GM12801 (cell line): ENCODE results near the gene MAP3K14.

Experiments
- CTCF ChIP-seq: IDR thresholded peaks from one replicate; pipeline ENCODE4 v1.5.1; 2011; ENCODE audit warnings: control low read depth; ENCODE audit not compliant: insufficient read length; ENCODE audit errors: extremely low read depth

MAP3K14 gene

DNA sequence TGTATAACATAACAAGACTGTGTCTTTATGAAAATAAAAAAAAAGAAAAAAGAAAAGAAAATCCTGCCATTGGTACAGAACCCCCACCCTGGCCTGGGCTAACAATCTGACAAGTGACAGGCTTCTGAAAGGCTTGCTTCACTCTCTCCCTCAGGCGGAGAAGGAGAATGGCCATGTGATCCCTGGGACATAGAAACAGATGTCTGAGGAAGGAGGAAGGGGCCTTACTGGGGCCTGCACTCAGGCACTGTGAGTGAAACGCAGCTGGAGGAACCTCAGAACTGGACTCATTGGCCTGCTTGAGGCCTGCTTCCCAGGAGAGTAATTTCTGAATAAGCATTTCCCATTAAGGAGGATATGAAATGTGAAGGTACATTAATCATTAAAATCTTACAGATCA, 17.5 kb downstream of the MAP3K14 start:
- no peak for TF ChIP-seq CTCF

GRCh38 chr17:45298546-45299285, 18.1 kb downstream of the MAP3K14 start:
- no peak for TF ChIP-seq CTCF

GRCh38 chr17:45296833-45297124, 20.0 kb downstream of the MAP3K14 start:
- TF ChIP-seq CTCF: no peak

DNA sequence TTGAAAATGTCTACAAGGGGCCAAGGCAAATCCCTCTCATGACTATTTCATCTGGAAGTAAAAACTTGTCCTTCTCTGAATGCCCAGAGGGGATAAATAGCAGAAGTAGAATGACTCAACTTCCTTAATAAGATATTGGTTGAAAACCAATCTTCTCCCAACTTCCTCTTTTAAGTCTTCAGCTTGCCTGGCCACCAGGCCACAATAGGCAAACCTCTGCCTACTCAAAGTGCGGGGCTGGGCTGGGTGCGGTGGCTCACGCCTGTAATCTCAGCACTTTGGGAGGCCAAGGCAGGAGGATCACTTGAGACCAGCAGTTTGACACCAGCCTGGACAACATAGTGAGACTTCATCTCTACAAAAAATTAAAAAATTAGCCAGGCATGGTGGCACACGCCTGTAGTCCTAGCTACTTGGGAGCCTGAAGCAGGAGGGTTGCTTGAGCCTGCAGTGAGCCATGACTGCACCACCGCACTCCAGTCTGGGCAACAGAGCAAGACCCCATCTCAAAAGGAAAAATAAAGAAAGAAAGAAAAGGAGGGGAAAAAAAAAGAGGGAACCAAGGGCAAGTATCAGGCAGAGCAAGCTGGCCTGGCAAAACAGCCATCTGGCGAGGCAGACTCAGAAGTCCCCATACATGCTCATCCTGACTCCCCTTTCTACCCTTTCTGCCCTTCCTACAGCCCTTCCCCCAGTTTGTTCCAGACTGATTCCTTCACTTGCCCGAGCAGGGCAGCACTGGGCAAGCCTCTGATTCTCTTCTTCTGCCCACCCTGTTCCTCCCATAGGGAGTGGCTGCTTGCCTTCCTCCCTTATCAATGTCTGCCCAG, 20.6 kb downstream of the MAP3K14 start:
- no peak for TF ChIP-seq CTCF

DNA sequence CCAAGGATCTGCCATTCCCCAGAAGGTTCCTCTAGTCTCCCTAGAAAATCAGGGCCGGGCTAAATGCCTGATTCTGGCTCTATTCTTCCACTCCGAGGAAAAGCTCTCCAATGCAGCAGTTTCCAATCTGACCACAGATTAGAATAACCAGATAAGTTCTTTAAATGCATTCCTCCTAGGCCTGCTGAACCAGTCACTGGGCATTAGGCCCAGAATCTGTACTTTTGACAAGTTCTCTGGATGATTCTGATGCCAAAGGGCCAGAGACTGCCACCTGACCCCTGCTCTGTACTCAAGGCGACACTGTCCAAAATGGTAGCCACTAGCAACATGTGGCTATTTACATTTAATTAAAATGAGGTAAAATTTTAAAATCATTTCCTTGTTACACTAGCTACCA, 22.3 kb downstream of the MAP3K14 start:
- no peak for TF ChIP-seq CTCF

DNA sequence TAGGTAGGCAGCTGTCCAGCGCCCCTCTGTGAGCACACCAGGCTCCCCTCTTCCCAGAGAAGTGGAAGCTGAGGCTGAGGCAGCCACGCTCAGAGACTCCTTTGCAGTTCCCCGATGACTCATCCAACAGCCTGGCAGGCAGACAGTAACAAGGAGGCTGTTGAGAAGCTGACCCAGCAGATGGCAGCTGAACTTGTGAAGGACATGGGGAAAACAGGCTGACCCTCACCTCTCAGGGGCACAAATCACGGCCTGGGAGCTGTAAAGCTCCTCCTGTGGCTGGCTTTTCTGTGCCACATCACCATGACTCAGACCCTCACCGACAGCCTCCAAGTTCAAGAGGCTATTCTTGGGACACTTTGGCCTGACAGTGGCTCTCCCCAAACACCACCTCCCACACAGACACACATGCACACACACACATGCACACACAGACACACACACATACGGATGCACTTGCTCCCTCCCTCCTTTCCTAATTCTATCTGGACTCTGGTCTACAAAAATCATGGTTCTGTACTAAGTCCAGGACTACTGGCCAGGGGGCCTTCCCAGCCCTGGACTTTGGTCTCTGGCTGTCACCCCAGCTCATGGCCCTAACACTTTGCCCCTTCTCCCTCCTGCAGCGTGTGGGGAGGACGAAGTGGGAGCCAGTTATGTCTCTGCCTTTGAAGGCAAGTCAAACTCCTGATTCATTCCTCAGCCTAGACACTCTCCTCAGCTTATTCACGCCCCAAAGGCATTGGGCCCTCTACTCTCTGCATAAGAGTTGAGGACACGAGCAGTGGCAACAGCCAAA, 23.2 kb downstream of the MAP3K14 start:
- TF ChIP-seq CTCF: no peak

DNA sequence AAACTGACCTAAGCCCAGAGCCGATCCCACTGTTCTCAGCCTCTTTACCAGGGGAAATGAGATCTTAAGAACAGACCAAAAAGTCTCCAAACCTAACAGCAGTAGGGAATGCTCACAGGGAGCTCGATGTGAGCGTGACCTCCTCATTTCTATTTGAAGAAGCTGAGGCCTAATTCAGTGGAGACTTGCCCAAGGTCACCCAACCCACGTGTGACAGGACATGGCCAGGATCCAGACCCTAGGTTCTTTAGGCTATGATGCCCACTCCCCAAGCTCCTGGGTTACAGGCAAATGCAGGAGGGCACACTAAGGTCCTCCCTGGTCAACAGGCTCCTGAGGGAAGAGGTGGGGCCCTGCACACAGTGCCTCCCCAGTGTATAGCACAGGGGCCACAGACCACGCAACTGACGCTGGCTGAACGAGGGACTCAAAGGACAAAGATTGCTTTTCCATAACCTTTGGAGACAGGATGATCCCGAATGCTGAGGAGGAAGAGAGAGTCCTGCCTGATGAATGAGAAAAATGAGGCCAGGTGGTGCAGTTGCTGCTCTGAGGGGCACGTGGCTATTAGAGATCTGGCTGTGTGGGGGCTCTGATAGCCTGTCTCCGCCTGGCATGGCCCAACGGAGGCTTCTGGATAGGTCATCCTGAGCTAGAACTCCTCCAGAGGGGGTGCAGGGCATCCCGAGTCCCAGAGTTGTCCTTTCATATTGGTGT, 24.0 kb downstream of the MAP3K14 start:
- no peak for TF ChIP-seq CTCF
